Measurements from ENCODE around the gene PRRT1B. TPM values are rescaled to one million over a fixed set of nuclear protein-coding genes. Genes with fewer than 3 reads are reported as not detected.

The PRRT1B gene
- total and polyA plus RNA-seq, 9 of the 15 experiments (the other 6 are each of a cell fraction or from before 2014, with no cell fraction given): not detected

GRCh38 chr9:131607591-131607990 is 62.3 kb downstream of the PRRT1B start:
- intact Hi-C loops (cut with micrococcal nuclease) (no loop called here), in situ Hi-C loops (cut with MboI) (no loop called here)
- Histone ChIP-seq H3K9me1 (ENCODE audit: control insufficient read depth, insufficient read depth, low read length) (no peaks in the 10 kb centered on the region), H3K27ac (ENCODE audit: extremely low read depth, low read depth, low read length) (no peak overlapping the region), H3K4me2 (ENCODE audit: insufficient read depth, low read length) (no peak overlapping the region), H3K4me3 (no peak overlapping the region), H3K9me3 (replicated peaks; ENCODE audit: control insufficient read depth, insufficient read depth, low read depth, low read length) (no peaks in the 10 kb centered on the region), H3K9ac (ENCODE audit: insufficient read depth in 1 of 2, low read depth in 2 of 2, low read length in 2 of 2) (no peak overlapping the region), H3K27me3 (ENCODE audit: control insufficient read depth in 2 of 2, insufficient read depth in 2 of 2, low read length in 2 of 2) (no peaks in the 10 kb centered on the region), H3K79me2 (ENCODE audit: control insufficient read depth, insufficient read depth, low read length) (no peaks in the 10 kb centered on the region), H3K36me3 (ENCODE audit: control insufficient read depth, insufficient read depth, low read length) (peaks cover 14% of the 10 kb centered on the region; the same call in 2 of the 3 replicates), H3K4me1 (replicated peaks in 1 of 2; ENCODE audit: control insufficient read depth in 2 of 2, insufficient read depth in 2 of 2, low read length in 2 of 2) (peaks cover 3 to 4% of the 10 kb centered on the region in 2 experiments; a peak in 2 of 5 replicates), H2AFZ (ENCODE audit: low read depth, low read length) (no peak overlapping the region), H4K20me1 (replicated peaks; ENCODE audit: control insufficient read depth, insufficient read depth, low read length) (no peaks in the 10 kb centered on the region)
- ATAC-seq (no peak), DNase-seq (ENCODE audit: extremely low read depth in 1 of 4, low spot score in 3 of 4) (no peak), FAIRE-seq (no peak)
- BruUV-seq (replicated peaks): no TSS peak
- ChIA-PET CTCF (ENCODE audit: low intra/inter-chr PET ratio) (no interaction called here), POLR2A (no interaction called here)
- TF ChIP-seq EP400 (IDR thresholded peaks at IDR 0.05) (no peak), JUN (IDR thresholded peaks at IDR 0.05; ENCODE audit: borderline replicate concordance, low read depth, low read length) (no peak), JUN (CRISPR knock-in tag; IDR thresholded peaks at IDR 0.05; ENCODE audit: borderline replicate concordance) (no peak), CHD4 (IDR thresholded peaks at IDR 0.05; ENCODE audit: insufficient read depth, insufficient replicate concordance, low read depth, low read length, poor library complexity, severe bottlenecking) (no peak), MLLT1 (IDR thresholded peaks at IDR 0.05) (no peak), ID3 (CRISPR knock-in tag; IDR thresholded peaks at IDR 0.05) (no peak), ID3 (tag; IDR thresholded peaks at IDR 0.05) (no peak), ZNF282 (CRISPR knock-in tag; IDR thresholded peaks at IDR 0.05) (no peak), ZNF347 (CRISPR knock-in tag; IDR thresholded peaks at IDR 0.05; ENCODE audit: low read depth) (no peak), ZNF408 (CRISPR knock-in tag; IDR thresholded peaks at IDR 0.05; ENCODE audit: low read depth) (no peak), ZNF436 (CRISPR knock-in tag; IDR thresholded peaks at IDR 0.05) (no peak), ZNF12 (CRISPR knock-in tag; IDR thresholded peaks at IDR 0.05) (no peak)
- TF ChIP-seq, protein P1, sequence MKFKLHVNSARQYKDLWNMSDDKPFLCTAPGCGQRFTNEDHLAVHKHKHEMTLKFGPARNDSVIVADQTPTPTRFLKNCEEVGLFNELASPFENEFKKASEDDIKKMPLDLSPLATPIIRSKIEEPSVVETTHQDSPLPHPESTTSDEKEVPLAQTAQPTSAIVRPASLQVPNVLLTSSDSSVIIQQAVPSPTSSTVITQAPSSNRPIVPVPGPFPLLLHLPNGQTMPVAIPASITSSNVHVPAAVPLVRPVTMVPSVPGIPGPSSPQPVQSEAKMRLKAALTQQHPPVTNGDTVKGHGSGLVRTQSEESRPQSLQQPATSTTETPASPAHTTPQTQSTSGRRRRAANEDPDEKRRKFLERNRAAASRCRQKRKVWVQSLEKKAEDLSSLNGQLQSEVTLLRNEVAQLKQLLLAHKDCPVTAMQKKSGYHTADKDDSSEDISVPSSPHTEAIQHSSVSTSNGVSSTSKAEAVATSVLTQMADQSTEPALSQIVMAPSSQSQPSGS (CRISPR knock-in tag; IDR thresholded peaks at IDR 0.05): no peak
- TF ChIP-seq, protein P2, sequence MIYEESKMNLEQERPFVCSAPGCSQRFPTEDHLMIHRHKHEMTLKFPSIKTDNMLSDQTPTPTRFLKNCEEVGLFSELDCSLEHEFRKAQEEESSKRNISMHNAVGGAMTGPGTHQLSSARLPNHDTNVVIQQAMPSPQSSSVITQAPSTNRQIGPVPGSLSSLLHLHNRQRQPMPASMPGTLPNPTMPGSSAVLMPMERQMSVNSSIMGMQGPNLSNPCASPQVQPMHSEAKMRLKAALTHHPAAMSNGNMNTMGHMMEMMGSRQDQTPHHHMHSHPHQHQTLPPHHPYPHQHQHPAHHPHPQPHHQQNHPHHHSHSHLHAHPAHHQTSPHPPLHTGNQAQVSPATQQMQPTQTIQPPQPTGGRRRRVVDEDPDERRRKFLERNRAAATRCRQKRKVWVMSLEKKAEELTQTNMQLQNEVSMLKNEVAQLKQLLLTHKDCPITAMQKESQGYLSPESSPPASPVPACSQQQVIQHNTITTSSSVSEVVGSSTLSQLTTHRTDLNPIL (CRISPR knock-in tag; IDR thresholded peaks at IDR 0.05): no peak
- TF ChIP-seq, protein P3, sequence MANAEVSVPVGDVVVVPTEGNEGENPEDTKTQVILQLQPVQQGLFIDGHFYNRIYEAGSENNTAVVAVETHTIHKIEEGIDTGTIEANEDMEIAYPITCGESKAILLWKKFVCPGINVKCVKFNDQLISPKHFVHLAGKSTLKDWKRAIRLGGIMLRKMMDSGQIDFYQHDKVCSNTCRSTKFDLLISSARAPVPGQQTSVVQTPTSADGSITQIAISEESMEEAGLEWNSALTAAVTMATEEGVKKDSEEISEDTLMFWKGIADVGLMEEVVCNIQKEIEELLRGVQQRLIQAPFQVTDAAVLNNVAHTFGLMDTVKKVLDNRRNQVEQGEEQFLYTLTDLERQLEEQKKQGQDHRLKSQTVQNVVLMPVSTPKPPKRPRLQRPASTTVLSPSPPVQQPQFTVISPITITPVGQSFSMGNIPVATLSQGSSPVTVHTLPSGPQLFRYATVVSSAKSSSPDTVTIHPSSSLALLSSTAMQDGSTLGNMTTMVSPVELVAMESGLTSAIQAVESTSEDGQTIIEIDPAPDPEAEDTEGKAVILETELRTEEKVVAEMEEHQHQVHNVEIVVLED (CRISPR knock-in tag; IDR thresholded peaks at IDR 0.05): no peak
- WGBS (ENCODE audit: insufficient coverage, low coverage, missing lambda C conversion rate): 79% methylated on average over 8 of the region's 8 CpGs
